Activated CD4-positive, alpha-beta T cell treated with anti-CD3 and anti-CD28 coated beads, Interleukin-2, Interleukin-4, amounts not matched to agents 100 ng/mL and 50 ng/mL, durations not matched to agents 16 hours and 8 hours (primary cell): ENCODE measurements around the gene CYP19A1.

Experiments
- DNase-seq: peaks from one replicate; pipeline ENCODE4 v3.0.0-alpha.2; 2020; ENCODE audit warnings: low spot score

Gene CYP19A1

DNA sequence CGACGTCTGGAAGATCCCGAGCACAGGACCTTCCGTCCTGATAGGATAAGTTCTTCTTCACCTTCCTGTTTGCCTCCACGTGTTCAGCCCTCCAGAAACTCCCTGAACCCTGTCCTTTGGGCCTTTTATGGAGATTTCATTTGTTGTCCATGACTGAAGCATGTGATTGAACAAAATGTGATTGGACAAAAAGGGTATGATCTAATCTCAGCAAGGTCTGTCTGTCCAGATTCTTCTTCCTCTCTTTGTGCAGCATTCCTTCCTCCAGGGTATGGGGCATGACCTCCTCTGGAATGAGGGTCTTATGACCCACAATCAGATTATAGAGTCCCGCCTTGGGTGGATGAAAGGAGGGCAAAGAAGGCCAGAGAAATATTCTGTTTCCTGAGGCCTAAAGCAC is at the start of gene CYP19A1:
TSS of gene CYP19A1 (minus strand) at position 101 of the 400 bp plus-strand sequence. CDS start 95,684 bp downstream, outside the sequence.
- DNase-seq, result no peak

DNA sequence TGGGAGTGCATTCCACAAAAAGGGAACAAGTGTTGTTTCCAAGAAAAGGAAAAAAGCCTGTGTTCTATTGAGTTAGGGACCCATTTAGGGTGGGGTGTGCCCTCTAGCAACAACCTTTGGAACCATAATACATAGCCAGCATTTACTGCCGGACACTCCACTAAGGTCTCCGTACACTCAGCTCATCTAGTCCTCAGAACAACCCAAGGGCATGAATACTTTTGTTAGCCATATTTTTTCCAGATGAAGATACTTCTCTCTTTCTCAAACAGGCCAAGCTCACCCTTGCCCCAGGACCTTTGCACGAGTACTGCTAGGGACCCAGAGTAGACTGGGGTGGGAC is 49.3 kb upstream of the CYP19A1 start:
- DNase-seq, result no peak

DNA sequence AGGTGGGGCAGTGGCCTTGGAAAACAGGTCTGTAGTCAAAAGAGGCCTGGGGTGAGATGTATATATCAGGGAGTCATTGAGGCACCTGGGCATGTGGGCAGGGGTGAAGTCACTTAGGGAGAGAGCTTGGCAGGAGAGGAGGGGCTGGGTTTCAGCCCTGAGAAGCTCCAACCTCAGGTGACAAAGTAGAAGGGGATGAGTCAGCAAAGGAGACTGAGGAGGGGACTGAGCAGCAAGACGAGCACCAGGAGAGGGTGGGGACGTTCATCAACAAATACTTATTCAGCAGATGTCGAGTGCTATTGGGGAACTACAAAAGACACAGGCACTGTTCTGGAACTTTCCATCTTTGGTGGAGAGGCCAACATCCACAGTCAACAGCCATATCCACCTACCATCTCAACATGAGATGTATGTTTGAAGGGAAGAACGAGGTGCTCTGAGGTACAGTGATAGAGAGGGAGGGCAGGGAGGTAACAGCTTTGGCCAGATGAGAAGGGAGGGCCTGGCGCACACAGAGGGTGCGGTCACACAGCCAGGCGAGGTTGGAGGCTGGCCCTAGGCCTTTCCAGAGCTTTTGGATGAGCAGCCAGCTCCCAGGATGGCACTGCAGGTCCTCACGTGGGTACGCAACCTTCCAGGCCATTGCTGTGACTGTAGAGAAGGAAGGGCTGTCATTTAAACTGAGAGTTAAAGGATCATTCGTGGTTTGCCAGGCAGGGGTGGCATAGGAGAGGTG is 48.7 kb upstream of the CYP19A1 start:
- DNase-seq, result no peak

DNA sequence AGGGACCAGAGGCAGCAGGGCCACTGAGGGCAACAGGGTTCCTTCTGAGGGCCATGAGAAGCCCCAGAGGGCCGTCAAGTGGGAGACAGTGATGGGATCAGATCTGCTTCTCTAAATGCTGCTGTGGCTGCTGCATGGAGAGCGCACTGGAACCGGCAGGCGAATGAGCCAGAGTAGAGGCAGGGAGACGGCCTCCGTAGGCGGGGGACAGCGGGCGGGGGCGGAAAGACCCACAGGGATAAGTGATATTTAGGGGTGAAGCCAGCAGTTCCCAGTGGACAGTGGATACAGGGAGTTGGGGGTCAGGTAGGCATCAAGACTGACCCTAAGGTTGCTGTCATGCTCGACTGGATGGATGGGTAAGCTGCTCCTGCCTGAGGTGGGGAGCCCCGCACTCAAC is 48.1 kb upstream of the CYP19A1 start:
- DNase-seq, result no peak

DNA sequence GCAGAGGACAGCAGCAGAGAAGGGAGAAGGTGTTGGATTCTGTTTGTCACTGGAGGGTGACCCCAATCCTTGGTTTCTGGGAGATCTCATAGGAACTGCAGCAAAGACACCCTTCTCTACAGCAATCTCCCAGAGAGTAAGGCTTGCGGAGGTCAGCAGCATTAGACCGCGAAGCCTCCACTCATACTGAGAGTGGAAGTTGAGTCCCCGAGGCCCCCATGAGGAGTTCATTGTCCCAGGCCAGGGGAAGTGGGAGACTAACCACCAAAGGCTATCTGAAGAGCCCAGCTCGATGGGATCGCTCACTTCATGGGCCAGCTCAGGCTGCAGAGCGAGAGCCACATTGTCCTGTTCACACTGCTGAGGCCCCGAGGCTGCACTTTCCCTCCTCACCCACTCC is 47.6 kb upstream of the CYP19A1 start:
- no peak for DNase-seq

DNA sequence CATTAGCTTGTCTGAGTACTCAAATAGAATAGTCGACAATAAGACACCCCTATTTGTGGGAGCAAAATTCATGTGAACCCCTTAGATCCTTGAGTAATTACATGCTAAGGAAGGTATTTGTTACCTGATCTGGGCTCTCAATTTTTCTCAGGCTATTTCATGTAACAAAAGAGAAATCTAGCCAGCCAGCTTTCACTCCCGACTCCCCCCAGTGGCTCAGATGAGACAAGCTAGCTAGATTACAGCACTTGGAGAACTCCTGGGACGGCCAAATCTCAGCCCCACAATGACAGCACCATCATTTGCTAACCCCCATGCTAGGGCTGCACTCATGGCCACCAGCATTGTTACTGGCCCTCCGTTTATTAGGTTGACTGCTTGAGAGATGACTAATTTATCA is 44.4 kb upstream of the CYP19A1 start:
- peak; percentile 15 for DNase-seq

DNA sequence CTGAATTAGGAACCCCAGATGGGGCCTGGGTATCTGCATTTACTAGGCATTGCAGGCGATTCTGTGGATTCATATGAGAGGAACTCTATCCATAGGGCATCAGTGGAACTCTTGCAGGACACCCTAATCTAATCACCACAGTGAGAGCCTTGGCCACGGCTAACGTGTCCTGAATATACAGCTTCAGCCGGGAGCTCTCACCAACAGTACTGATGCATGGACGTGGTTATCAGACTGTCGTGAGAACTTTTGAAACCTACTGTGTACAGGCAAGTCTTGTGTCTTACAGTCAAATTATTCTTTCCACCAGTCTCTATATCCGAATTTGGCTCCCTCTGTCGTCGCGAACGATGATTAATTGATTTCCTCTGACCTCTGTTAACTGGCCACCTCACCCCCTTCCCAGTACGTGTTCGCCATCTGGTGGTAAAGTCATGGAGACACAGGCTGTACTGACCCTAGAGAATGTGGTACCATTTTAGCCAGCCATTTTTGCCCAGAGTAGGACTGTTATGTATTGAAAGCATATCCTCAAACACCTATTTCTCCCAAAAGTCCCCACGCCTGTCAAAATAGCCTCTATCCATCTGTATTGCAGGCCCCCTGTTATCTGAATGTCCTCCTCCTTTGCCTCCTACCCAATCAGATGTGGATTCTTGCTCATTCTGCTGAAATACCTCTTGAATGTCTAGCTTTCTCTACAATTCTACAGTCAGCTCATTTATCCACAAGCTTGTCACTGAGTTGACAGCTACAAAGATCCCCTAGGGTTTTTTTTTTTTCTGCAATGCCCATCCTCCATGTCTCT is 42.8 kb upstream of the CYP19A1 start:
- peak; percentile 69 for DNase-seq

DNA sequence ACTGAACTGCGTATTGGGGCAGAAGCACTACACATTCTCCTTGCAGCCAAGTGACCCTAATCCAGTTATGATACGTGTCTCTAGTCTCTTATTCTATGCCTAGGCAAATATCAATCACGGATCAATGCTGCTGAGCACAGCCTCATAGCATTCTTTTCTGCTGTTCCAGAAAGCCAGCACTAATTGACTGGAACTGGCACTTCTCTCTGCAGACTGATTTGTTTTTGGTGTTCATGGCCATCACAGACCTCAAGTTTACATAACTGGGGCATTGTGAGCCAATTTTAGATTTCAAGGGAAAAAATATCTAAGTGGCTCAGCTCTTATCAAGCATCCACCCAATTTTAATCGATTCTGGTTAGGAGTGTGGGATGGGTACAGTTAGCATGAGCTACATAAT is 41.0 kb upstream of the CYP19A1 start:
- no peak for DNase-seq

DNA sequence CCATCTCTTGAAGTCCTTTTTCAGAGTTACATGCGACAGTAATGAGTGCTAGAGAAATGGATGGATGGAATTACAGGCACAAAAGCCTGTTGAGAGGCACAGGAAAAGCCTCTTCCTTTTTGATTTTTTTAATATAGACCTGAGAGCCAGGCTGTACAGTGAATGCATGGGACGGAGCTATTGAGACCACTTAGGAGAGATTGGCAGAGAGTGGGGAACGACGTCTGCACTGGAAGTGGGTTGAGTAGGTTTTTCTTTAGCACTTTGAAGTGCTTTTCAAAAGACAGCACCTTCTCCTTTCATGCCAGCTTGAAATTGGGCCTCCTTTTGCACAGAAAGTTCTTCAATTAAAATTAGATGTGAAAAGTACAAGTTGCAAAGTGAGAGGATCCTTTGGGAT is 40.0 kb upstream of the CYP19A1 start:
- DNase-seq, result no peak

DNA sequence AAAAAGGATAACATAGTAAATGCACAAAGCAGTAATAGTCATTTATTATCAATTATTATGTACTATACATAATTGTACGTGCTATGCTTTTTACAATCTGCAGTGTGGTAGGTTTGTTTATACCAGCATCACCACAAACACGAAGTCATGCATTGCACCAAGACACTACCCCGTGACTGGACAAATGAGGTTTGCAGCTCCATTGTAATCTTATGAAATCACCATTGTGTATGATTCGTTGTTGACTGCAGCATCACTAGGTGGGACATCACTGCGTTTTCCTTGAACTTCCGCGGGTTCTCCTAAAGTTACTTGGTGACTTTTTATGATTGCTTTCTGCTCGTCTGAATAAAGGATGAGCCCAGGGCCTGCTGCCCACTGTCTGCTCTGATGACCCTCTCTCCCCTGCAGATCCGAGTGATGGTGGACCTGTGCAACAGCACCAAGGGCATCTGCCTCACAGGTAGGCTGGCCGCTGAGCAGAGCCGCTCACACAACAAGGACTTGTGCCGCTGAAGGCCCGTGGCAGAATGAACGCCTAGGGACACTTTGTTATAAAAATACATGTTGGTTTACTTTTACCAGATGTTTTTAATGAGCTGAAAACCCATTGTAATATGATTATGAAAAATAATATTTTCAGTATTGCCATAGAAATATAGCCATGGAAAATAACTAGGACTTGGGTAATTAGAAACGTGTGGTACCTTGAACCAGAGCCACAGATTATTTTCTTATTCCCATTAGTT is 38.8 kb upstream of the CYP19A1 start:
- DNase-seq, result no peak

DNA sequence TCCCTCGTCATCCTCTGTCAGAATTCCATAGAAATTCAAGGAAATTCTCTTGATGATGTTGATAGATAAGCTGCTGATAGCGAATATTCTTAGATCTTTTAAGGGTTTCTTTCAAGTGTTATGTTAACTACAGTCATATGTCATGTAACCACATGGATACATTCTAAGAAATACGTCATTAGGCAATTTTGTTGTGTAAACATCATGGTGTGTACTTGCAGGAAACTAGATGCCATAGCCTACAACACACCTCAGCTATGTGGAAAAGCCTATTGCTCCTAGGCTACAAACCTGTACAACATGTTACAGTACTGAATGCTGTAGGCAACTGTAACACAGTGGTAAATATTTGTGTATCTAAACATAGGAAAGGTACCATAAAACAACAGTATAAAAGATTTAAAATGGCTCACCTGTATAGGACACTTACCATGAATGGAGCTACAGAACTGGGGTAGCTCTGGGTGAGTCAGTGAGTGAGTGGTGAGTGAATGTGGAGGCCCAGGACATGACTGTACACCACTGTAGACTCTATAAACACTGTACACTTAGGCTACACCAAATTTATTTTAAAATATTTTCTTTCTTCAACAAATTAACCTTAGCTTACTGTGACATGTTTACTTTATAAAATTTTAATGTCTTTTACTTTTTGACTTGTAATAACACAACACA is 37.7 kb upstream of the CYP19A1 start:
- DNase-seq, result no peak

DNA sequence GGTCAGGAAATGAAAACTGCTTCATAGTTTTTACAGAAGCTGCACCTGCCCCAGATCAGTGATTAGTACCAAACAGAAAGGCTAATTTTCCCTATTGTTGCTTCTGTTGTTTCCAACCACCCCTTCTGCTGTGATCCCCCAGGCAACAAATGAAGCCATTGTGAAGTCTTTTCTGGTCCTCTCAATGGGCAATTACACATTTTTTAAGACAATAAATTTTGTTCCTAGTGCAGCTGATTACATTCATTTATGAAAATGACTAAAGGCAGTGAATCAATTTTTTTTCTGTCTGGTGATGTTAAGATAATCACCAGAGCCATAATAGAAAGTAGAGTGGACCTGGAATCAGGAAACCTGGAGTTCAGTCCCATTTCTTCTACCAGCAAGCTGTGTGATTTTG is 35.7 kb upstream of the CYP19A1 start:
- DNase-seq, result no peak

DNA sequence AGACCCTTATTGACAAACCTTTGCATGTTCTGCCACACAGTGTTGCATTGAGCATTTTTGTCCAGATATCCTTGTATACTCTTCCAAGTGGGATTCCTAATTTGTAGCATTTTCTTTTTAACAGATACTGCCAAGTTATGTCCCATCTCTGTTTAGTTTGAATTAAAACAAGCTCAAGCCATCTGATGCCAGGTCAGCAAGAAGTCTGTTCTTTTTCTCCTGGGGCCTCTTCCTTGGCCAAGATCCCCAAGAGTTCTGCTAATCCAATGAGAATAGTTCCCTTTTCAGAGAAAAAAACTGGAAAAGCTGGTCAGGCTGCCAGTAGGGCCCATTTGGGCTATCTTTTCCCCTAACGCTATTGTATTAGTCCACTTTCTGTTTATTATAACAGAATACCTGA is 32.9 kb upstream of the CYP19A1 start:
- DNase-seq, result no peak

DNA sequence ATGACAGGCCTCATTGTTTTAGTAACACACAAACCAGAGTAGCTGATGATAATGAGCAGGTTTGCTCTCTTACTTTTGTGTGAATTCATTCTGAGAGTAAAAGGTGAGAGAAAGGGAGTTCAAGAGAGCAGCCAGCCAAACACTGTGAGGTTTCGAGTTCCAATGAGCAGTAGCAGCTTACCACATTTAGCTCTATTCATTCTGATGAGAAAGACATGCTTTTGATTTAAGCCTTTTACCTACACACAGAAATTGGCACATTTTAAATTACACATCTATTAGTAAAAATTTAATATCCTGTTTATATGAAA is 31.0 kb upstream of the CYP19A1 start:
- DNase-seq, result no peak

DNA sequence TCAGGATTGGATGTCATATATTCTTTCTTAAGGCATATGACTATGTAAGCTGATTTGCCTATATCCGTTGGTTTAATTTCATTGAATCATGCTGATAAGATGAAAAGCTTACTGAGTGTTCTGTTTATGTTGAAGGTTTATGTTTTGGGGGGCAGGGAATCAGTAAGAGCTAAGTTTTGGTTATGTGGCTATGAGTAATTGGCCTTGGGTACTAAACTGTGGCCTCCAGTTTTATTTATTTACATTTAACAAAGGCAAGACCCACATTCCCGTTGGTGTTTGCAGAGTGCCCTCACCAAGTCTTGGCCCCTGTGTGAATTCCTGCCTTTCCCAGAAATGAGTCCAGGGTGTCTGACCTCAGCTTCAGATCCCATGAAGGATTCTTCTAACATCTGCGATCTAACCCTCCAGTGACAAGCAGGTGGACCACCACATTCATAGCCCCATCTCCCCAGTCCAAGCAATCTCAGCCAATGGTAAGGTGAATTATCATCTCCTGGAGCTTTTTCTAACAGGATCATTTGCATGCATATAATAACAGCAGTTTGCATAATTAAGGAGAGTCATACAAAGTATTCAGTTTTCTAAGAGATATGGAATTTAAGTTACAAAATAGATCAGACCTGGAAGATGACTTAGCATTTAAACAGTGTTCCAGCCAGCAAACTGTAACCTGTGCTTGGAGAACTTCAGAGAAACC is 30.5 kb upstream of the CYP19A1 start:
- DNase-seq, result no peak

DNA sequence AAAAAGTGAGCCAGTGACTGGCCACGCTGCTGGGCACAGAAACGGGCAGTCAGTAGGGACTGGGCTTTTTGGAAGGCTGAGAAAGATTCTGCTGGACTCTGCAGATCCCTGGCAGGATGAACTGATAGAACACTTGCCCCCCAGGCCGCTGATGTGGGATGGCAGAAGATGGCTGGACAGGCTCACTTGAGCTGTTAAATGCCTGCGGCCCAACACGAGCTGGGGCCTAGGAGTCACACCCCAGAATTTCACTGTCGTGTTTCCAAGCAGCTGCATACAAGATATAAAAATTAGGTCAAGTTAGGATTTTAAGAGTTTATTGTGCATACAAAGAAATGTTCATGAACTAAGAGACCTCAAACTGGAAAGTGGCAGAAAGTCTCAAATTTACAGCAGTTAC is 29.9 kb upstream of the CYP19A1 start:
- DNase-seq, result no peak

DNA sequence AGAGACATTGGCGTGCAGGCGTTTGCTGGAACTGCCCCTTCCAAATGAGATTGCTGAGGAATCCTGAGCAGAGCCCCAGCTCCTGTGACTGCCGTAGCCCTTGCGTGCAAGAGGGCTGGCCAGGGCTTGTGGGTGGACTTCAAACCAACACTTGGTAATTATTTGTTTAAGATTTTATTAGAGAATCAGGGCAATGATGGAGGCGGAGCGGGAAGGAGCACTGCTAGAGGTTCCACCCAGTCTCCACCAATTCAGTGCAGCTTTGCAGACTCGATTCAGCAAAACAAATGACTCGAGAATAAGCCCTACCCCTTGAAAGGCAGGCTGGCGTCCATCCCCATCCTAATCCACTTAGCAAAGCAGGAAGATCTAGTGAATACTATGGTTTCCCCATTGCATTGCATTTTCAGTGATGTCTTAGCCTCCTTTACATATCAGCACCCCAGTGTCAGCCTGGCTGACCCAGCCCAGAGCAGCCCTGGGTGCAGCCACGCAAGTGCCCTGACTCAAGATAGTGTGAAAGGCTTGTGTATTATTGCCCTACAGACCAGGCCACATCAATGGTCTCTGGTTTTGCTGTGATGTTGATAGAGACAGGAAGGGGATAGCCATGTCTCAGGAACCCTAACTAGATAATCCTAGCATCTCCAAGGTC is 29.1 kb upstream of the CYP19A1 start:
- no peak for DNase-seq

DNA sequence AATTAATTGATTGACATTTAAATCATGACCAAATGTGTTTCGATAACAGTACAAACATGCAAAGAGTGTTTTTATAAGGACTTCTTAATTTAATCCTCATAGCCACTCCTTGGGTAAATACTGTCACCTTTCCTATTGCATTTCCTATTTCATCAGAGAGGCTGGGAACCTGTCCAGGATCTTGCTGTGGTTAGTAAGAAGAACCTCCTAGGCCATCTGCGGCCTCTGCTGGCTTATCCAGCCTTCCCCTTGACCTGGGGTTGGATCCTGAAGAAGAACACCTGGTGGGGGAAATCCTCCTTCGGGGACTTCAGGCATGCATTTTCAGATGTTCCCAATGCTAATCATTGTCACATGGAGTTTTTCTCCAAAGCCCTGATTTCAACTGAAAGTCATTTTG is 28.5 kb upstream of the CYP19A1 start:
- DNase-seq, result no peak

DNA sequence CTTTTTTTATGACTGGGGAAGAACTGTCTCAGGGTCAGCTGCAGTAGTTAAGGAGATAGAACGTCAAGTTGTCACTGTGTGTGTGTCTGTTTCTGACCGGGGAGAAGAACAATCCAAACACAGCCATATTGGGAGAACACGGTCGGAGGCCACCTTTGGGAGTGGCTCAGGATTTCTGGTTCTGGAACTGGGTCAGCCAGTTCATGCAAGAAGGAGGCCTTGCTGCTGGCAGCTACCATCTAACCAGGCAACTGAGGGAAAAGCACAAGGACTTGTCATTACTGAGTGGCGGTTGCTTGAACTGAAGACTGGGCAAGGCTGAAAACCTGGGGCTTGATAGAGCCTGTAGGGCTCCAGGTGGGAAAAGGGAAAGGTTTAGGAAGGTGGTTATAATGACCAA is 27.7 kb upstream of the CYP19A1 start:
- DNase-seq, result no peak

DNA sequence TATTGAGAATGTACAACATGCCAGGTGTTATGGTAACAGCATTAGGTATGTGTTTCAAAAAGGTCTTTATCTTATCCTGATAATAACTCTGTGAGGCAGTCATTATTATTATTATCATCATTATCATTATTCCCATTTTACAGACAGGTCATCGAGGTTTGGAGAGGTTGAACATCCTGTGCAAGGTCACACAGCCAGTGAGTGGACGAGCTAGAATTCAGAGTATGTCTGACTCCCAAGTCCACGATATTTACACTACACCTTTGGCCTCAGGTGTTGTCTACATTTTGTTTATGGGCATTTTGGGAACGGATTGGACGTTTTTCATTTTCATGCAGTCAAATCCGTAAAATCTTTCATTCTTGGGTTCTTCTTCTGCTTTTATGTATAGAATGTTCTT is 27.0 kb upstream of the CYP19A1 start:
- no peak for DNase-seq

DNA sequence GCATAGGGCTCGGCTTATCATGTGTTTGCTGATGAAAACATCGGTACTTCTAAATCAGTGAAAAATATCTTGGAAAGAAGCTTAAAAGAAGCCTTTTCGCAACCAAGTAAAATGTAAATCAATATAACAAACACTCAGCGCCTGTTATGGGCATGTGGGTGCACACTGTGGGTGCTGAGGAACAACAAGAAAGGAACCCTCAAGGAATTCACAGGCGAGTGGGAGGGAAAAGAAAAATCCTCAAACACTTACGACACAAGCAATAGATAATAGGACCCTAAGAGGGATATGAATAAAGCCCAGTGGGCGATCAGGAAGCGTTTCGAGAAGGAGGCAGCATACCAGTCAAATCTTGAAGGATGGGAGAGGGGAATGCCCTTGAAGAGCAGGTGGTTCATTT is 25.0 kb upstream of the CYP19A1 start:
- DNase-seq, result no peak

DNA sequence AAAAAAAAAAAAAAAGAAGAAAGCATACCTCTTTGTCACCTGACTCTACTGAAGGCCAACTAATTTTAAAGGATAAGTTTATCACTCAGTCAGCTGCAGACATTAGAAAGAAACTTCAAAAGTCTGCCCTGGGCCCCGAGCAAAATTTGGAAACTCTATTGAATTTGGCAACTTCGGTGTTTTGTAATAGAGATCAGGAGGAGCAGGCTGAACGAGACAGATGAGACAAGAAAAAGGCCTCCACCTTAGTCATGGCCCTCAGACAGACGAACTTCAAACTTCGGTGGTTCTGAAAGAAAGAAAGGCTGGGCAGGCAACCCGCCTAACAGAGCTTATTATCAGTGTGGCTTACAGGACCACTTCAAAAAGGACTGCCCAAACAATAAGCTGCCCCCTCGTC is 21.6 kb upstream of the CYP19A1 start:
- no peak for DNase-seq
